Panc1 (cell line): ENCODE measurements around the gene ACER3.

ENCODE experiments used
- SIN3A ChIP-seq: IDR thresholded peaks from 2 replicates; pipeline ENCODE4 v1.6.1; 2012; ENCODE audit warnings: low read depth, mild to moderate bottlenecking, low read length, moderate library complexity, borderline replicate concordance; ENCODE audit not compliant: insufficient read depth
- TF ChIP-seq, protein P1 (sequence below): fragments of 450-650 bp; IDR thresholded peaks from 2 replicates; pipeline ENCODE4 v1.5.1; 2017; ENCODE audit warnings: mild to moderate bottlenecking

DNA sequence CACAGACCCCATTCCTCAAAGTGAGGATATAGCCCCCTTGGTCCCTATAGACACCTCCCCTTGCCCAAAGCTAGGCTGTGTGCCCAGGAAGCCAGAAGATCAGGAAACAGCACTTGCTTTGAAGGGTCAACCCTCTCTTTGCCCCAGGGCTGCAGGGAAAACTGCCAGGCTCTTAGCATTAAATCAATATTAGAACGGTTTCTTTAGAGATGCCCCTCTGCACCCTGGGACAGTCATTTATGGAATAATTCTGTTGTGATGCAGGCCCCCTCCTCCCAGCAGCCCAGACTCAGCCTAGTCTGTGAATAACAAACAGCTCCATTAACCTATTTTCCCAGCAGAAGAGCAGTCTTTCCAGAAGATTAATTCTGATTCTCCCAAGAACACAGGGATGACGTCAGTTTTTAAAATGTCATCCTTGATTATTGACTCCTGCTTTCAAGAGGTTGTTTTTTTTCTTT, 194.4 kb downstream of the ACER3 start:
- TF ChIP-seq, protein P1, sequence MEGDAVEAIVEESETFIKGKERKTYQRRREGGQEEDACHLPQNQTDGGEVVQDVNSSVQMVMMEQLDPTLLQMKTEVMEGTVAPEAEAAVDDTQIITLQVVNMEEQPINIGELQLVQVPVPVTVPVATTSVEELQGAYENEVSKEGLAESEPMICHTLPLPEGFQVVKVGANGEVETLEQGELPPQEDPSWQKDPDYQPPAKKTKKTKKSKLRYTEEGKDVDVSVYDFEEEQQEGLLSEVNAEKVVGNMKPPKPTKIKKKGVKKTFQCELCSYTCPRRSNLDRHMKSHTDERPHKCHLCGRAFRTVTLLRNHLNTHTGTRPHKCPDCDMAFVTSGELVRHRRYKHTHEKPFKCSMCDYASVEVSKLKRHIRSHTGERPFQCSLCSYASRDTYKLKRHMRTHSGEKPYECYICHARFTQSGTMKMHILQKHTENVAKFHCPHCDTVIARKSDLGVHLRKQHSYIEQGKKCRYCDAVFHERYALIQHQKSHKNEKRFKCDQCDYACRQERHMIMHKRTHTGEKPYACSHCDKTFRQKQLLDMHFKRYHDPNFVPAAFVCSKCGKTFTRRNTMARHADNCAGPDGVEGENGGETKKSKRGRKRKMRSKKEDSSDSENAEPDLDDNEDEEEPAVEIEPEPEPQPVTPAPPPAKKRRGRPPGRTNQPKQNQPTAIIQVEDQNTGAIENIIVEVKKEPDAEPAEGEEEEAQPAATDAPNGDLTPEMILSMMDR: no peak
- TF ChIP-seq SIN3A: no peak
